T-helper 17 cell (primary cell): ENCODE measurements around the gene CHD5. TPM values are rescaled to one million over a fixed set of nuclear protein-coding genes. Genes with fewer than 3 reads are reported as not detected.
A peak's percentile ranks its signal among the peaks of the same experiment; 100 is the strongest.

ENCODE experiments used
- ATAC-seq: fragments of 150-1000 bp; cut with Tn5 transposase; 2 replicates; pipeline ENCODE4 v1.10.0; 2021; ENCODE audit warnings: mild to moderate bottlenecking, moderate library complexity
- DNase-seq, 3 donors: peaks; one replicate each; pipeline versions ENCODE4 v3.0.0 to v3.0.0-alpha.2; 2020 to 2021
- H3K9me3 ChIP-seq: one replicate; pipeline ENCODE4 v1.7.0; 2013; ENCODE audit warnings: low read length, mild to moderate bottlenecking; ENCODE audit not compliant: control insufficient read depth, poor library complexity, severe bottlenecking
- H3K27ac Mint-ChIP-seq: one replicate; pipeline ENCODE4 v1.8.0; 2022; ENCODE audit warnings: mild to moderate bottlenecking, moderate library complexity, mixed read lengths
- H3K27me3 Mint-ChIP-seq: one replicate; pipeline ENCODE4 v1.8.0; 2022; ENCODE audit warnings: mixed read lengths
- H3K36me3 Mint-ChIP-seq: one replicate; pipeline ENCODE4 v1.8.0; 2022; ENCODE audit warnings: low read depth, mixed read lengths
- H3K4me1 Mint-ChIP-seq: one replicate; pipeline ENCODE4 v1.8.0; 2022; ENCODE audit warnings: mild to moderate bottlenecking, mixed read lengths
- H3K4me3 Mint-ChIP-seq: one replicate; pipeline ENCODE4 v1.8.0; 2022; ENCODE audit warnings: mild to moderate bottlenecking, moderate library complexity, mixed read lengths
- total RNA-seq, 4 donors: library from RNA in 2 of 4; stranded (reverse) in 2 of 4; gene quantifications; one replicate each; pipeline ENCODE4 v1.2.3 and lab custom pipeline; 2022 to 2026

Gene CHD5
- total RNA-seq, 2 donors from 2014 or later, result 0.12 to 0.63 TPM

DNA sequence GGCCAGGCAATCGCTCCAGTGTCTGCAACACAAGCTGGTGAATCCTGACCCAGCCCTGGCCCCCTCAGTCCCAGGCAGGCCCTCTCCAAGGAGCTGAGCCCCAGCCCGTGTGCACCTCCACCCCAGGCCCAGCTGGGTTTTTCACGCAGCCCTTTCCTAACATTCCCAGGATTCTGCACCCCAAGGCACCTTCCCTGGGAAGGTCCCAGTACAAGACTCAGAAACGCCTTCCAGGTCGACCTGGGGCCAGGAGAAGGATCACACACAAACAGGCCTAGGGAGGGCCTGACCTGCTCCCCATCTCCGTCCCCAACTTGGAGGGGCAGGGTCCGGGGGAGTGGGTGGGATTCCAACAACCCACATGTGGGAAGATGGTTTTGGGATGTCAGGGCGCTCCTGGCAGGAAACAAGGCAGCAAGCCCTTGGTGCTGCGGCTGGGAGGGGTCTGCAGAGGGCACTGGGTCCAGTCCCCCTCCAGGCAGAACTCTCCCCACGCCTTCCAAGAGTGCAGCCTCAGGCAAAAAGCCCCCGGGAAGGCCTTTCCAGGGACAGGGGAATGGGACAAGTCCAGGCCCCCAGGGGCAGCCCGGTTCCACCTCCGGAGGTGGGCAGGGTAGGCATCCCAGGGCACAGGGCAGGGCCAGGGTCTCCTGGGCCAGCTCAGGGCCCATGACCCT lies 76.1 kb downstream of the CHD5 start:
- peaks cover 7% of the 10 kb centered on the region for H3K27me3 Mint-ChIP-seq
- no peak for ATAC-seq
- no peaks in the 10 kb centered on the region for H3K9me3 ChIP-seq
- no peaks in the 10 kb centered on the region for H3K4me1 Mint-ChIP-seq
- DNase-seq, result no peak
- H3K27ac Mint-ChIP-seq, result no peak overlapping the region
- no peaks in the 10 kb centered on the region for H3K36me3 Mint-ChIP-seq
- no peak overlapping the region for H3K4me3 Mint-ChIP-seq

DNA sequence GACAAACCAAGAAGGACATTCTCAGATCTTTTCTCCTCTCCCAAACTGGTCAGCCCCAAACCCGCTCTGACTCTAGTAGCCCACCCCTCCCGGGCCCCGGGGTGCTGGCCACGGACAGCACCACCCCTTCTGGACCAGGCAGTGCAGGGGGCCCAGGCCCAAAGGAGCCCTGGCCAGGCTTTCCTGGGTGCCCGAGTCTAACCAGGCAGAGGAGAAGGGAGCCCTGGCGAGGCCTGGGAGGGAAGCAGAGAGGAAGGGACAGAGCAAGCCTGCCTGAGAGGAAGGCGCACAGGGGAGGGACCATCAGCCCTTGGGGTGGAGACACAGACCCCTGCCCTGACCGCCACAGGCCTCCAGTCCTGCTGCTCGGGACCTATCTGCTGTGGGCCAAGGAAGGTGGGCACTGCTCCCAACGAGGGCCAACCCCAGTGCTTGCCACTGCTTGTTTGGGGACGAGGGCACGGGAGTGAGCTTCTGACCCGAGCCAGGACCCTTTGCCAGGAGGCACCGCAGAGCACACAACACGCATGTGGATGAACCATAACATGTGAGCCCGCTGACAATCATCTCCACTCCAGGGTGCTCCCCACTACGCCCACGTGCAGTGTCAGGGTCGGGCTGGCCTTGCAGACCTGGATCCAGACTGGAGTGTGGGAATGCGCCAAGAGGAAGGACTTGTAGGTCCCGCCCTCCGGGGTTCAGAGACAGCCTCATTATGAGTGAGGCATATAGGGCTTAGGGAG lies 76.8 kb downstream of the CHD5 start:
- H3K4me3 Mint-ChIP-seq, result no peak overlapping the region
- ATAC-seq, result no peak
- H3K27me3 Mint-ChIP-seq, result no peaks in the 10 kb centered on the region
- no peaks in the 10 kb centered on the region for H3K9me3 ChIP-seq
- no peaks in the 10 kb centered on the region for H3K36me3 Mint-ChIP-seq
- no peak for DNase-seq
- peaks cover 3% of the 10 kb centered on the region for H3K4me1 Mint-ChIP-seq
- H3K27ac Mint-ChIP-seq, result no peak overlapping the region

DNA sequence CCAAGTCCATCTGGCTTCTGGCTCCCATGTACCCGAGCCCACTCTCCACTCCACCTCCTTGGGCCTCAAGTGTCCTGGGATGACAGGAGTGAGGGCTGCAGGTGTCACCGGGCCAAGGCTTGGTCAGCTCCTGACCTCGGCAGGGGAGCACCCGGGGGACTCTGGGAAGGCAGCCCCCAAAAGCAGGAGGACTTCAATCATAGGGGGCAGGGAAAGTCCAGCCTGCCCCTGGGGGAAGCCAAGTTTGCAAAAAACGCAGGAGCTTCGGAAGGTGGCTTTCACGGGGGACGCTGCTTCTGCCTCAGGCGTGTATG lies 77.6 kb downstream of the CHD5 start:
- H3K27ac Mint-ChIP-seq, result no peak overlapping the region
- H3K36me3 Mint-ChIP-seq, result no peaks in the 10 kb centered on the region
- H3K4me3 Mint-ChIP-seq, result no peak overlapping the region
- no peaks in the 10 kb centered on the region for H3K27me3 Mint-ChIP-seq
- no peak for ATAC-seq
- peaks cover 5% of the 10 kb centered on the region for H3K4me1 Mint-ChIP-seq
- H3K9me3 ChIP-seq, result no peaks in the 10 kb centered on the region
- no peak for DNase-seq

DNA sequence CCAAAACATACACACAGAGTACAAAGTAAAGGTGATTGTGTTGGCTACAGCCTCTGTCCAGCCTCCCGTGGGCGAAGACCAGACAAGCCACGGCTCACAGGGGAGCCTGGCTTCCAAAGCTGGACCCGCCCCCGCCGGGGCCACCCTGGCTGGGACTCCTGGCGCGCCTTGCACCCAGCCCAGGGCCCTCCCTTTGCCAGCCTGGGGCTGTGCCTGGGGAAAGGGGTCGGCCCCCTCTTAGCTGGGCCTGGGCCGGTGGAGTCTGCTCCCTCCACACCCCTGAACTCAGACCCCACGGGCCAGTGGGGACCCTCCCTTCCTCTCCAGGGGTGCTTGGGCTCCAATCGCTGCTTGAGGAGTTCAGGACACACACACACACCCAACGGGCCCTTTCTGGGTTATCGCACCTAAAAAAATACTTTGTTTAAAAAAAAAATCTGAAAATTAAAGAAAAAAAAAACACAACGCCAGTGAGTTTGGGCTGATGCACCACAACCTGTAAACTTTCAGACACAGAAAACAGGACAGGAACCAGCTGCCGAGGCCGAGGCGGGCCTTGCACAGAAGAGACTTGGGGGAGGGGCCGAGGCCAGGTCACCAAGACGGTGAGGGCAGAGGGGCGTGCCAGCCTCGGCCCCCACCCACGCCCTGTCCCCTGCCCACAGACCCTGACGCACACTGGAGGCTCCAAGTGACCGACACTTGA lies 78.1 kb downstream of the CHD5 start:
- Mint-ChIP-seq H3K4me3 (no peak overlapping the region), H3K36me3 (no peaks in the 10 kb centered on the region), H3K27me3 (no peaks in the 10 kb centered on the region), H3K4me1 (peaks cover 5% of the 10 kb centered on the region), H3K27ac (no peak overlapping the region)
- H3K9me3 ChIP-seq, result no peaks in the 10 kb centered on the region
- no peak for DNase-seq
- ATAC-seq, result no peak

DNA sequence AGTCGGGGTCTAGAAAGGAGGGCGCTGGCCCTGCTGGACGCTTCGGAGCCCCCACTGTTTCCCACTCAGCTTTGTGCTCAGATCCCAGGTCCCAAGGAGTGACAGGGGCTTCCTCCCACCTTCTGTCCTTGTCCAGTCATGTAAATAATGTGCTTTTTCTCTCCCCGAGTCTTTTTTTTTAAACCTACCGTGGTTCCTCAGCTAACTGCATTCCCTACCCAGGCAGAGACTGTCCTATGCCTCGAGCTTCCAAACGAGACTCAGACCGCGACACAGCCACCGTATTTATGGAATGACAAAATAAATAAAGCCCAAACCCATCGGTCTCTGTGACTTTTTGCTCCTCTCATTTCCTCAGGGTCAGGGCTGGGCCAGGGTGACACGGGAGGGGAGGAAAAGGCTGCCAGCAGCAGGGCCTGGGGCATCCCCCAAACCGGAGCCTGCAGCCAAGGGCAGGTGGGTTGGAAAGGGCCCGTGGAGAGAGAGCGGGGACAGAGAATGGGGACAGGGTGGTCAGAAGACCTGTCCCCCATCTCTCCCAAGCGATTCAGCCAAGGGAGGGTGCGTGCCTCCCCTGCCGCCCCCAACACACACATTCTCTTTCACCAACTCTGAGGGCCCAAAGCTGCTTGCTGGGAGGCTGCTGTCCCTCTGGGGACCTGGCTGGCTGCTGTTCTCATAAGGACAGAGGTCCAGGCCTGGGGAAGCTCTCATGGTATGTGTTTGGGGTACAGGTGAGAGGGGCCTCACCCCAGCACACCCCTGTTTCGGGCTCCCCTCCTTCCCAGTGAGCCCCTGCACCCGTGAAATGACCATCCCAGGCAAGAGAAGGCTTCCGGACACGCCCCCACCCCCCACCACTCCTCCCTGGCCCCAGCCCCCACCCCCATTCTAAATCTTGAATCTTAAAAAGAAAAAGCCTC lies 79.0 kb downstream of the CHD5 start:
- Mint-ChIP-seq H3K4me3 (no peak overlapping the region), H3K36me3 (no peaks in the 10 kb centered on the region), H3K27me3 (no peaks in the 10 kb centered on the region), H3K27ac (no peak overlapping the region), H3K4me1 (peaks cover 5% of the 10 kb centered on the region)
- H3K9me3 ChIP-seq, result no peaks in the 10 kb centered on the region
- DNase-seq, result no peak
- peak; percentile 27 for ATAC-seq

DNA sequence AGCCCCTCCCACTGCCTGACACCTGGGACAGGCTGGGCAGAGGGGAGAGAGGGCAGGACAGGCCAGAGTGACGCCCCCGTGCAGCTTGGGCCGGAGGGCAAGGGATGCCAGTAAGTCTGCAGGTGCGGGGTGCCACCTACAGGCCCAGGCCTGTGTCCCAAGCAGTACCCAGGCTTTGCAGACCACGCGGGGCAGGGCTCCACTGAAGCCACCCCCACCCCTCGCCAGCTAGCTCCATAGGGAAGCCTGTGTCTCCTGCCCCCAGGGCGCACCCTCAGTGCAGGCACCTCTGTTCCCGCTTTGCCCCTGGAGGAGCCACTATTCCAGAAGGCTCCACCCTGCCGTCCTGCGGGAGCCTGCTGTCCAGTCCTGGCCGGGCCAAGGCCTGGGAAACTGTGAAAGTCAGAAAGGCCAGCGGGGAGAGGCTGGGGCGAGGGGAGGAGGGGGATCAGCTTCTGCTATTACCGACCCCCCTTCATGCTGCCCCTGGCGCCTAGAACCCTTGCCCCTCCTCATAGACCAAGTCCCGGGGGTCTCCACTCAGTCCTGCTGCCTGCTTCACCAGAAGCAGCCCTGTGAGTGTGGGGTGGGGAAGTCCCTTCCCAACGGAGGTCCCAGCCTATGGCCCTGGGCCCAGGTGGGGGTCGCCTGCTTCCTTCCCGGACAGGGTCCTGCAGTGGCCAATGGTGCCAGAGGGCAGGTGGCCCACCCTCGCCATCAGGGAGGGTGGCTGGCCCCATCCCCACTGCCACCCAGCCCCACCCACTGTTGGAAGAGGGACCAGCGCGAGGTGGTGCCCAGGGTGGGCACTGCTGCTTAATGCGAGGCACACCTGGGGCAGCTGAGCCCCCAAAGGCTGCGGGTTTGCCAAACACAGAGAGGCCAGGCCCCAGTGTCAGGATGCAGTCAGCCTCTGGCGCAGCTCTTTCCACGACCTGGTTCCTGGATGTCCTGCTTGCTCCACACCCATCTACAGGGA lies 80.0 kb downstream of the CHD5 start:
- H3K4me3 Mint-ChIP-seq, result no peak overlapping the region
- no peaks in the 10 kb centered on the region for H3K36me3 Mint-ChIP-seq
- H3K27me3 Mint-ChIP-seq, result no peaks in the 10 kb centered on the region
- H3K9me3 ChIP-seq, result no peaks in the 10 kb centered on the region
- ATAC-seq (peak; percentile 22), DNase-seq (no peak)
- peaks cover 5% of the 10 kb centered on the region for H3K4me1 Mint-ChIP-seq
- no peak overlapping the region for H3K27ac Mint-ChIP-seq

DNA sequence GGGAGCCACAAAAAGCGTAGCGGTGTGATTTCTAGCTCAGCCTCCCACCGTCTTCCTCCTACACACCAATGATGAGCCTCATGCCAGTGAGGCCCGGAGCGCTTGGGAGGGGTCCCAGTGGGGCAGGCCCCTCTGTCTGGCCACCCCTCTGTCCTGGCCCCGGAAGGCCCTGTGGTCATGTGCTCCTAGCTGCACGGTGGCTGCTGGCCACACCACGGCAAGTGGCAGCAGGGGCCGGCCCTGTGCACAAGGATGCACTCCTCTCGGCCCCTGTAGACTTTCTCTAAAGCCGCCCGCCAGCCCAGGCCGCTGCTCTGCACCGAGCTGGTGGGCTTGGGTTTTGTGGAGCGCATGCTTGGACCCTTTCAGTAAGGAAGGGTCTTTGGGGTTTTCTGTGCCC lies 80.8 kb downstream of the CHD5 start:
- DNase-seq (no peak), ATAC-seq (no peak)
- Mint-ChIP-seq H3K27ac (no peak overlapping the region), H3K4me3 (no peak overlapping the region), H3K27me3 (no peaks in the 10 kb centered on the region), H3K36me3 (no peaks in the 10 kb centered on the region), H3K4me1 (peaks cover 5% of the 10 kb centered on the region)
- no peaks in the 10 kb centered on the region for H3K9me3 ChIP-seq

DNA sequence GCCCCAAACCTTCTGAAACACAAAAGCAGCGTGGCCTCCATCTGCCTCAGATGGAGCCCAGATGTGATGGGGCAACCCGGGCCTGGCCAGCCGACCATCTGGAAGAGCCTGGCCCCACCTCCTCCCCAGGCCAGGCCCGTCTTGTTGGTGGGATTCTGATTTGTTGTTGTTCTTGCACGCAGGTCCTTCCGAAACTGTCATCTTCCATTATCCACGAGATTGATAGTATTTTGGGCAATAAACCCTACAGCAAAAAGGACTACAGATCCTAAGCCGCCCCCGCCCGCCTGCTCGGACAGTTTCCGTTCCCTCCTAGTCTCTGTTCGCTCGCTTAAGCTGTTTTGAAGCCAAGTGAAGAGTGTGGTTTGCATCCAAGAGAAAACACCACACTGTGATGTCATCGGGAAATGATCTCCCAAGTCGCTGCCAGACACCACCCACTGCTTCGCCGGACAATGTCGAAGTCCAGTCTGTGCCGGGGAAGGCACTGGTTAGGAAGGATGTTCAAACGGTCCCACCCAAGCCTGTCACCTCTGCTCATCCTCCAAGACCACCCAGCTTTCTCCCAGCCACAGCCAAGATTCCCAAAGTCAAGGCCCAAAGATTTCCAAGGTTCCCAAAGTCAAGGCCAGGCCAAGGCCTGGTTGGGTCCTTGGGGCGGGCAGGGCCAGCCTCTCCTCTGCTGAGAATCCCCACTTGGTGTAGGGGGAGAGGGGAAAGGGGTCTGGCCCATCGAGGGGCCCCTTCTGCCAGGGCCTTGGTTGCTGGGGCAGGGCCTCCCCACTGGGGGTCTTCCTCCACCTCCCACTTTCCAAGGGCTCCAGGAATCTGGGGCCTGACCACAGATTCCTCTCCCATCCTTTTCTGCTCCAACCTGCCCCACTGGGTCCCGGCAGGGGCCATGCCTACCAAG lies 81.6 kb downstream of the CHD5 start:
- ATAC-seq, result no peak
- Mint-ChIP-seq H3K4me1 (peaks cover 5% of the 10 kb centered on the region), H3K36me3 (peaks cover 4% of the 10 kb centered on the region), H3K27ac (peak overlapping the region; percentile 24), H3K4me3 (peak overlapping the region; percentile 28), H3K27me3 (no peaks in the 10 kb centered on the region)
- H3K9me3 ChIP-seq, result no peaks in the 10 kb centered on the region
- DNase-seq, result no peak

DNA sequence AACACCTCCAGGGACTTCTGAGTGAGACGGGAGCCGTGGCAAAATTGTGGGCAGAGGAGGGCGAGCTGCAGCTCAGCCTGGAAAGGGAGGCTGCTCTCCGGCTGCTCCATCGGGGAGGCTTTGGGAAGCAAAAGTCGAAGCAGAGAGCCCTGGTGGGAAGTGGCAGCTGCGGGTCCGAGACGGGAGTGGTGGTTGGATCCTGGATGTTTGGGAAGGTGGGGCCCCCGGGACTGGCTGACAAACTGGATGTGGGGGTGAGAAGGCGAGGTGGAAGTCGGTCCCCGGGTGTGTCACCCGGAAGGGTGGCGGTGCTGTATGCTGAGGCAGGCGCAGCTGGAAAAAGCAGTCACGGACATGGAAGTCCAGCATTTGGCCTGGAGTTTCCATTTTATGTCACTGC lies 82.3 kb downstream of the CHD5 start:
- Mint-ChIP-seq H3K4me3 (no peak overlapping the region), H3K27ac (no peak overlapping the region), H3K36me3 (peaks cover 4% of the 10 kb centered on the region), H3K27me3 (no peaks in the 10 kb centered on the region), H3K4me1 (peaks cover 5% of the 10 kb centered on the region)
- DNase-seq, result no peak
- ATAC-seq, result no peak
- H3K9me3 ChIP-seq, result no peaks in the 10 kb centered on the region

DNA sequence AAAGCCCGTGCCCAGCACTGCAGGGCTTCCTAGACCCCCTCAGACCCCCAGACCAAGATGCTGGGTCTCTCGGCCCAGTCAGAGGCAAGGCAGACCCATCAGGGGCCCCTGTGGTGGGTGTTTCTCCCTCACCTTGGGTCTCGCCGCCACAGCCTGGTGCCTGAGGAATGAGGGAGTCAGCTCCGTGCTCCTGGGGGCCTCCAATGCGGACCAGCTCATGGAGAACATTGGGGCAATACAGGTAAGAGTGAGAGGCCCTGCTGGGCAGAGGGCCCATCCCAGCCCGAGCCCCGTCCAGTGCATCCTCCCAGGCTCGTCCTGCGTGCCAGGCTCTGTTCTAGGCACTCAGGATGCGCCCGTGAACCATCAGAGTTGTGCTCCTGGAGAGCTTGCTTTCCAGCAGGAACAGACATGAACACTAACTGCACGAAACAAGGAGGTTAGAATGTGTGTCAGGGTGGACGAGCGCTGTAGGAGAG lies 83.0 kb downstream of the CHD5 start:
- H3K27me3 Mint-ChIP-seq, result no peaks in the 10 kb centered on the region
- DNase-seq (no peak), ATAC-seq (no peak)
- peaks cover 4% of the 10 kb centered on the region for H3K36me3 Mint-ChIP-seq
- H3K4me1 Mint-ChIP-seq, result peaks cover 5% of the 10 kb centered on the region
- H3K27ac Mint-ChIP-seq, result peak overlapping the region; percentile 54
- H3K4me3 Mint-ChIP-seq, result peak overlapping the region; percentile 60
- no peaks in the 10 kb centered on the region for H3K9me3 ChIP-seq

DNA sequence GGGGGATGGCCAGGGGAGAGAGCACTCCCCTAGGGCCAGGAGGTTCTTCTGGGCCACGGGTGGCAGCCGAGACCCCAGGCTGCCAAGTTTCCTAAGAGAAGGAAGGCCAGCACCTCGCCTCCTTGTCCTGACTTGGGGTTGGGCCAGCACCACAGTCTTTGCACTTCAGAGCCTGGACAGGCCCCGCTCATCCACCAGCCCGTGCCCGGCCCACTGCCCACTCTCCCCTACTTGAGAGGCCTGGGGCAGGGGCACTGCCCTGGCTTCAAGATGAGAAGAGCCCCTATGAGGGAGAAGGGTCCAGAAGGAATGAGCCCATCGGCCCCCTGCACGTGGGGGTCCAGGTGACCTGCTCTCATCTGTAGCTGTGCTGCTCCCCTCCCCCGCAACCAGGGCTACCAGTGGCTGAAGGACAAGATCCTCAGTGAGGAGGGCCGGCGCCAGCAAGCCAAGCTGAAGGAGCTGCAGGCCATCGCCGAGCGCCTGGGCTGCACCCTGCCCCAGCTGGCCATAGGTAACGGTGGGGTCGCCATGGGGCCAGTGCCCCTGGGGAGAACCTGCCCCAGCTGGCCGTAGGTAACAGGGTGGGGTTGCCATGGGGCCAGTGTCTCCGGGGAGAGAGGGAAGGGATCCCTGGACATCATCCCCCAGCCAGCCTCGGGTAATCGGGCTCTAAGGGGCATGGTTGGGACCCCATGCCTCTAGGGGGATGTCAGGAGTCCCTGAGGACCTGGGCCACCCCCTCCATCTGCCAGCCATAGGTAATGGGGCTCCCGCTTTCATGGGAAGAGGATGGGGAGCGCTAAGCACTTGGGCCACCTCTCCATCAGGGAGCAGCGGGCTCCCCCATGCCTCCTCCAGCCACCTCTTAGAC lies 83.6 kb downstream of the CHD5 start:
- DNase-seq, result no peak
- no peaks in the 10 kb centered on the region for H3K9me3 ChIP-seq
- Mint-ChIP-seq H3K4me1 (peaks cover 5% of the 10 kb centered on the region), H3K27me3 (no peaks in the 10 kb centered on the region), H3K4me3 (no peak overlapping the region), H3K36me3 (peaks cover 4% of the 10 kb centered on the region), H3K27ac (peak overlapping the region; percentile 54)
- no peak for ATAC-seq
